AG04450 (cell line): ENCODE data around the gene SUN5. TPM values are rescaled to one million over a fixed set of nuclear protein-coding genes. Genes with fewer than 3 reads are reported as not detected.
A peak's percentile ranks its signal among the peaks of the same experiment; 100 is the strongest.

Source experiments
- CTCF ChIA-PET: fragments of 300-600, 350-600 bp; formaldehyde crosslinking; extraction: SDS; loops from one replicate; lab custom pipeline; 2022; ENCODE audit warnings: antibody characterized with exemption, inconsistent platforms; lab: Charles Lee
- POLR2A ChIA-PET: fragments of 350-600 bp; formaldehyde crosslinking; extraction: SDS; loops from one replicate; lab custom pipeline; 2021; ENCODE audit warnings: antibody characterized with exemption, inconsistent platforms; lab: Yijun Ruan, JAX
- DNase-seq: peaks from one replicate; pipeline ENCODE4 v3.0.0-alpha.2; 2011; ENCODE audit warnings: low read depth, low spot score
- H3K27ac ChIP-seq: one replicate; pipeline ENCODE4 v1.5.1; 2012; ENCODE audit warnings: low read depth, low read length, control low read depth
- H3K27me3 ChIP-seq: one replicate; pipeline ENCODE4 v1.6.0; 2012; ENCODE audit warnings: low read length; ENCODE audit not compliant: control insufficient read depth, insufficient read depth
- H3K4me3 ChIP-seq: 2 replicates; pipeline ENCODE4 v1.5.1; 2011; ENCODE audit warnings: mild to moderate bottlenecking, low read depth, low read length, control low read depth
- H3K9me3 ChIP-seq: 2 replicates; pipeline ENCODE4 v1.5.1; 2012; ENCODE audit warnings: low read length; ENCODE audit not compliant: control insufficient read depth, insufficient read depth
- CTCF ChIP-seq: IDR thresholded peaks from 2 replicates; pipeline ENCODE4 v1.5.1; 2011; ENCODE audit warnings: low read depth, low read length, control low read depth, inconsistent platforms
- polyA plus RNA-seq: library from polyadenylated mRNA; depleted of rRNA; stranded (reverse); fragments of >200 nt; gene quantifications from 2 replicates; pipeline ENCODE4 v1.2.3, GENCODE V29; 2011

The SUN5 gene
- polyA plus RNA-seq, 1 experiment: not detected

GRCh38 chr20:33005908-33006775, 1.9 kb upstream of the SUN5 start:
- Histone ChIP-seq H3K27ac (no peak overlapping the region), H3K4me3 (no peak overlapping the region), H3K27me3 (no peaks in the 10 kb centered on the region), H3K9me3 (no peaks in the 10 kb centered on the region; the same call in 1 of the 2 replicates)
- ChIA-PET CTCF (no interaction called here), POLR2A (no interaction called here)
- no peak for DNase-seq
- no peak for TF ChIP-seq CTCF

DNA sequence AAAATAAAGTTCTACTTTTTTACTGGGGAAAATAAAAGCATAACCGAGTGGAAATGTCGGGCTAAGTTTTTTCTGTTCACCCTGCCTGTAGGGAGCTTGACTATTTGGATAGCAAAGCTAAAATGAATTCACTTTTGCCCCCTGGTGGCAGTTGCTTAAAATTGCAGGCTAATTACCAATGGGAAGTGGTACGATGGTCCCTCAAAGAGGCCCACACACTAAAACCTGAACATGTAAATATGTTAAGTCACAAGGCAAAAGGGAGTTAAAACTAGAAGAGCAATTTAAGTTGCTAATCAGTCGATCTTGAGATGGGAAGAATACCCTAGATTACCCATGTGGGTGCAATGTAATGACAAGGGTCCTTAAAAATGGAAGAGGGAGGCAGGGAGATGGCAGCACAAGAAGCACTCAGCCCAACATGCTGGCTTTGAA, 916 bp upstream of the SUN5 start:
- H3K4me3 ChIP-seq: no peak overlapping the region
- no peaks in the 10 kb centered on the region; the same call in 1 of the 2 replicates for H3K9me3 ChIP-seq
- peak; percentile 39 for TF ChIP-seq CTCF
- ChIA-PET CTCF (interaction anchor here (1.0 kb wide), 1 partner anchor 215 kb away, joined by 5 read pairs; no protein-coding TSS in a partner anchor), POLR2A (no interaction called here)
- no peak overlapping the region for H3K27ac ChIP-seq
- no peaks in the 10 kb centered on the region for H3K27me3 ChIP-seq
- DNase-seq: no peak

DNA sequence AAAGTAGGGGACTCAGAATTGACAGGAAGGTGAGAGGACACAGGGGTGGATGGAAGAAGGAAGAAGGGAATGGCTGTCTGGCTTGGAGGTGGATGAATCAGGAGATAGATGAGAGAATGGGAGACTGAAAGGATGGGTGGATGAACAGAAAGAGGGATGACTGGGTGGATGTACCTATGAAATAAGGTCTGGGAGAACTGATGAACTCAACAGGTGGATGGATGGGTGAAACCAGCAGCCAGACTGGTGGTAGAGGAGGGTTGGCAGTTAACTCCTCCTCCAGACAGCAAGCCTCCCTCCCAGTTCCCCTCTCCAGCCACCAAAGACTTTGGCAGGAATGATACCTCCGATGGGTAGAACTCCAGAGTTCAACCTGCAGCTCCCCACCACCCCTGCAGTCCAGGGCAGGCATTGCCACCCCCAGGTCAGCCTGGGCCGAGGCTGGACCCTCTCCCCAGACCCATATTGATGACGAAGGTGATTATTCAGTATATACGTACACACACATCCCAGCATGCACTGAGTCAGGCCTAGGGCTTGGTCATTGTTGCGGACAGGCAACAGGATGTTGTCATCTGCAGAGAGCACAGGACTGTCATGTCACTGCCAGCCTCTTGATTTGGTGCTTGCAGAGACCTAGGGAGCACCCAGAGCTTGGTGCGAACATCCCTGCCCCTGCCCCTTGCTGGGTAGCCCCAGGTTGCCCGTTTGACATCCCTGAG, 2.0 kb downstream of the SUN5 start:
- peaks cover 2% of the 10 kb centered on the region for H3K27me3 ChIP-seq
- H3K9me3 ChIP-seq: no peaks in the 10 kb centered on the region; the same call in 1 of the 2 replicates
- TF ChIP-seq CTCF: no peak
- POLR2A ChIA-PET: no interaction called here
- no peak for DNase-seq
- no peak overlapping the region for H3K27ac ChIP-seq
- CTCF ChIA-PET: no interaction called here
- no peak overlapping the region for H3K4me3 ChIP-seq

DNA sequence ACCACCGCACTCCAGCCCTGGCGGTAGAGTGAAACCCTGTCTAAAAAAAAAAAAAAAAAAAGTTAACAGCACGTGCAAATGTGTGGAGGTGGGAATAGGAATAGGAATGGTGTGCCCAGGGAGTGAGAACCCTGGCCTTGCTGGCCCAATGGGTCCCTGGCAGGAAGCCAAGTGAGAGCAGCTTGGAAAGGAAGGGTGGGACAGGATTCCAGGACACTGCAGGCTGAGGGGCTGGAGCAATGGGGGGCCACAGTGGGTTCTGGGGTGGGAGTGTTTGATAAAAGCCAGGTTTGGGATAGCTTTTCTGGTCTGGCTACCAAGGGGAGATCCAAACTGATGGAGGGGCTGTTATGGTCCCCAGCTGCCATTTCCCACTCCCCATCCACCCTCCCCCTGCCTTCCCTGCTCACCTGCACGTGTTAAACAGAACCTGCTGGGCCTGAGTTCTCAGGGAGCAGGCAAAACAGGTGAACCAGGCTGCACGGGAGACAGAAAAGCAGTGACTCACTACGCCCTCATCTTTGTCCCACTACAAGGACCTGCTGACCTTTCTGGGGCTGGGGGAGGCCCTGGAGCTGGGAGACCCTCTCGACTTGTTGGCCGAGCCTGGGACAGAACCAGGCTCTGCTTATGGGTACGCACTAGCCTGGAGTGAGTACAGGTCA, 3.3 kb downstream of the SUN5 start:
- CTCF ChIA-PET: no interaction called here
- Histone ChIP-seq H3K27ac (no peak overlapping the region), H3K9me3 (no peaks in the 10 kb centered on the region; the same call in 1 of the 2 replicates), H3K4me3 (no peak overlapping the region), H3K27me3 (peaks cover 2% of the 10 kb centered on the region)
- DNase-seq: no peak
- POLR2A ChIA-PET: no interaction called here
- TF ChIP-seq CTCF: no peak
